ENCODE measurements around the gene DCTN2.
"Not testable (repeated sequence)": the region's sequence is repeated elsewhere in the genome, so short reads cannot be mapped to it uniquely, and the experiment has no call there.

Gene DCTN2

DNA sequence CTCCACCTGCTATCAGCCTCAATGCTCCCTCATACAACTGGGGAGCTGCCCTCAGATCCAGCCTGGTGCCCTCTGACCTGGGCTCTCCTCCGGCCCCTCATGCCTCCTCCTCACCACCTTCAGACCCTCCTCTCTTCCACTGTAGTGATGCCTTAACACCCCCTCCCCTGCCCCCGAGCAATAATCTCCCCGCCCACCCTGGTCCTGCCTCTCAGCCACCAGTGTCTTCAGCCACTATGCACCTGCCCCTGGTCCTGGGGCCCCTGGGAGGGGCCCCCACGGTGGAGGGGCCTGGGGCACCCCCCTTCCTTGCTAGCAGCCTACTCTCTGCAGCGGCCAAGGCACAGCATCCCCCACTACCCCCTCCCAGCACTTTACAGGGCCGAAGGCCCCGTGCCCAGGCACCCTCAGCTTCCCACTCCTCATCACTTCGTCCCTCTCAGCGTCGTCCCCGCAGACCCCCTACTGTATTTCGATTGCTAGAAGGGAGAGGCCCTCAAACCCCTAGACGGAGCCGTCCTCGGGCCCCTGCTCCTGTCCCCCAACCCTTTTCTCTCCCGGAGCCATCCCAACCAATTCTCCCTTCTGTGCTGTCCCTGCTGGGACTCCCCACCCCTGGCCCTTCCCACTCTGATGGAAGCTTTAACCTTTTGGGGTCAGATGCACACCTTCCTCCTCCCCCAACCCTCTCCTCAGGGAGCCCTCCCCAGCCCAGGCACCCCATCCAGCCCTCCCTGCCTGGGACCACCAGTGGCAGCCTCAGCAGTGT is 21.2 kb downstream of the DCTN2 start:
- no peak for DNase-seq

DNA sequence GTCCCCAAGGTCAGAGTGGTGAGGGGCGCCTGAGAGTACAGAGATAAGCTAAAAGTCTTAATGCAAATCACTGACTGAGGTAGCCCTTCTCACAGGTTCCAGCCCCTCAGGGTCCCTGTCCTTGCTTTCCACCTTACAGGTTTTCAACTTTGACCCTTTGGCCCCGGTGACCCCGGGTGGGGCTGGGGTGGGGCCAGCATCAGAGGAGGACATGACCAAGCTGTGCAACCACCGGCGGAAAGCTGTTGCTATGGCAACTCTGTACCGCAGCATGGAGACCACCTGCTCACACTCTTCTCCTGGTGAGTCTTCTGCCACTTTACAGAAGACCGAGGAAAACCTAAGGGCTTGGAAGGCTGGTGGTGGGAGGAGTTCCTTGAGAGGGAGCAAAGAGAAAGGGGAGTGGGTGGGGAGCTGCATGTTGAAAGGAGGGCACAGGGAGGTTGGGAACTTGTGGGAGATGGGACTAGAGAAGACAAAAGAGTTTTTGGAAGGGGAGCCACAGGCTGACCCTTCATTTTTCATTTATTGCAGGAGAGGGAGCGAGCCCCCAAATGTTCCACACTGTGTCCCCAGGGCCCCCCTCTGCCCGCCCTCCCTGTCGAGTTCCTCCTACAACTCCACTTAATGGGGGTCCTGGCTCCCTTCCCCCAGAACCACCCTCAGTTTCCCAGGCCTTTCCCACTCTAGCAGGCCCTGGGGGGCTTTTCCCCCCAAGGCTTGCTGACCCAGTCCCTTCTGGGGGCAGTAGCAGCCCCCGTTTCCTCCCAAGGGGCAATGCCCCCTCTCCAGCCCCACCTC is 22.0 kb downstream of the DCTN2 start:
- no peak for DNase-seq

DNA sequence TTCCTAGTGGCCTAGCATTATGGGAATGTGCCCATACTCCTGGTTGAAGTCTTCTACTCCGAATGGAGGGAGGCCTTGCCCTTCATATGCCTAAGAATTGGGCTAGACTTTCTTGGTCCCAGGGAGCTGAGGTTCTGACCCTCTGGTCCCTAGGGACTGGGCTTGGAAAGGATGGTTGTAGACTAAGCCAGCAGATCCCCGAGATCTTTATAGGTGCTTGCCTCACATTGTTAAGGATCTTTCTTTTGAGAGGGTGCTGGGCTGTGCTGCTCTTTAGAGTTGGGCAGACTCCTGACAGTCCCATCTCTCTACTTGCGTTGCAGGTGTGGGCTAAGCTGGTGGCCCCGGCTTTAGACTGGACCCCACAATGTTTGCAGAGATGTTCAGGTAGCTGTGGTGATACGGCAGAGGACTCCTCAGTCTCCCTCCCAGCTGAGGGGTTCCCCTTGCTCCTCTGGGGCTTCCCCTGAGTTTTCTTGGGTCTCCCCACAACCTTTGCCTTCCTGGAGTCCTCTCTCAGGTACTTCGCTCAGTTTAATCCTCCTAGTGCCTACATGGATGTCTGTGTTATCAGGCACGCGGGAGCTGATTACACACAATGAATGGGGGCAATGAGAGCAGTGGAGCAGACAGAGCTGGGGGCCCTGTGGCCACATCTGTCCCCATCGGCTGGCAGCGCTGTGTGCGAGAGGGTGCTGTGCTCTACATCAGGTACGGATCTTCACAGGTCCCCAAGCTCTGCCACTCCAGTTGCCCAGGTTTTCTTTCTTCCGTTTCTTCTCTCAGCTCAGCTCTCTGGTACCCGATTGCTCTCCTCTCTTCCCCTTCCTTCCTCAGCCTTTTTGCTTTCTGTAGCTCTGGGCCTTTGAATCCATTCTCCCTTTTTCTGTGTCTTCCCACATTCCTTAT is 23.0 kb downstream of the DCTN2 start:
- DNase-seq = no peak

DNA sequence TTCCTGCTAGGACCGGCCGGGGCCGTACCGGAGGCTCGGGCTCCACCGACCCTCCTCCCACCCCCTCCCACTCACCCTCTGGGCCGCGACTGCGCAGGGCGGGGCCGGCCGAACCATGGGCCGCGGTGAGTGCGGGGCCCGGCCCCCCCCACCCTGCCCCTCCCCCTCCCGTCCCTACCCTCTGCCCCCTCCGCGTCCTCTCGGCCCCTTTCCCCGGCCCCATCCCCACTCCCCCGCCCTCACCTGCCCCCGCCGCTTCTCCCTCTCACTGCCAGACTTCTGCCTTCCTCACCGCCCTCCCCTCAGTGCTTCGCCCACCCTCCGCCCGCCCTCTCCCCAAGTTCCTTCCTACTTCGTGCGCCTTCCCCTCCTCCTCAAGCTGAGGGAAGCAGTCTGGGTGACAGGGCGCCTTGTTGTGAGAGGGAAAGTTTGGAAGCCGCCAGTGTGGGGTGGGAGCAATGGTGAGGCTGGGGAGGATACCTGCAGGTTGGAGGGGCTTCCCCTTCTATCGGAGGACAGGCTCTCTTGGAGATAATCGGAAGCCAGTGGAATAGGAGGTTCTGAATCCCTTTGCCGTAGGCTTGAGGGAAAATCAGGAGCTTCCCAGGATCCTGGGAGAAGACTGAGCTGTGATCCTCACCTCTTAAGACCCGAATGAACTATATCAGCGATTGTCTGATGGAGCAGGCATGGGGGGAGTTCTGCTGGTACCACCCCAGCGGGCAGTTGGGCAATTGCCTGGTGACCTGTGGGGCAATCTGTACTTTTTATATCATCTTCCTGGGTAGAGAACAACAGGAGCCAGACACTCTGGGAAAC is 23.9 kb downstream of the DCTN2 start:
- peak; percentile 21 for DNase-seq

DNA sequence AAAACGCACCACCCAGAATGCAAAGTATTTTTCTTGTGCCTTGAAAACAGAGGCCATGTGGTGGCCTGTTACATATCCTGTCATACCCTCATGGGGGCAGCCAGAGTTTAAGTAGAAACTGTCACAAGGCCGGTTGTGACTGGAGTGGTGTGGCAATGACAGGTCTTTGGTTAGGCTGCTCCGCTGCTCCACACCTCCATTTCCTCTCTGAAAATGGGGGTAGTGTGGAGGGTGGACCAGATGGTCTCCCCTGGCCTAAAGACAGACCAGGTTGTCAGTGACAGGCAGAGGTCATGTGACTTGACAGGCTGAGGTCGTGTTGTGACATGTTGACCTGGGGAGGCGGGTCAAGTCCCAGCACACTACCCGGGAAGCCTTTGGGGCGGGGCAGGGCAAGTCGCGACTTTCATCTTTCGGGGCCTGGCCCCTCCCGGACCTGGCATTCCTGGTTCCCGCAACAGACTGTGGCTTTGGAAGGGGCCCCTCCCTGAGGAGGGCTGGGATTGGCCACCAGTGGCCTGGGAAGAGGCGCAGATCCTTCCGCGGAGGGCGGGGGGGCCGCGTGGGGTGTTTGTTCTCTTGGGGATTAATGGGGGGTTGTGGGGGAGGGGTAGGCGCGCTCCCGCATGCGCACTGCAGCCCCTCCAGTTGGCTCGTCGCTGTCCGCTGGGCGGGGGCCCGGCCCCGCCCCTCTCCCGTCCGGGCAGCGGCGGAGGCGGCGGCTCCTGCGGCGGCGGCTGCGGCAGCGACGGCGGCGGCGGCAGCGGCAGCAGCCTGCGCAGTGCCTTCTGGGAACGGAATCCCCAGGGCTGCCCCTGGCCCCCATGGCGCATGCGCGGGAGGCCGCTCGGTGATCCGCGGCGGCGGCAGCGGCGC is 24.7 kb downstream of the DCTN2 start, which contains the start of gene MBD6:
Gene MBD6, plus strand, starts transcription at position 814 of the 876 bp plus-strand sequence. CDS start 1,480 bp downstream, outside the sequence.
- DNase-seq = peak; percentile 86

DNA sequence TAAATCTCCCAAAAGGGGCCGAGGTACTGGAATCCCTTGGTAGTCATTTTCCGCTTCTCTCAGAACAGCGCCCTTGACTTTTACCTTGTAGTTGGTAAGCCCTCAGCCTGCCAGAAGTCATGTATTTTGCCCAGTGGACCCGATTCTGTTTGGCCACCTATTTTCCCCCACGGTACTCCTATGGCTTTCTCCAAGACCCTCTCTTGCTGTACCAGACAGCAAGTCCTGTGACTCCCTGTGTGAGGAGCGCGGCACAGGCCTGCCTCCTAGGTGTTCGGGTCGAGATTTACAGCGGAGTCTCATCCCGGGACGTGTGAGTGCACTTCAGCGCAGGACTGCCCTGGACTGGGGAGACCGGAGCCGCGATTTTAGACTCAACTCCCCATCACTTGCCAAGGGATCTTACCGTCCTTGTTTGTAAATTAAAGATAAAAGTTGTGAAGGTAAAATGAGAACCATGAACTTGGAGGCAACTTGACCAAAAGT is 25.4 kb downstream of the DCTN2 start:
- DNase-seq = no peak

DNA sequence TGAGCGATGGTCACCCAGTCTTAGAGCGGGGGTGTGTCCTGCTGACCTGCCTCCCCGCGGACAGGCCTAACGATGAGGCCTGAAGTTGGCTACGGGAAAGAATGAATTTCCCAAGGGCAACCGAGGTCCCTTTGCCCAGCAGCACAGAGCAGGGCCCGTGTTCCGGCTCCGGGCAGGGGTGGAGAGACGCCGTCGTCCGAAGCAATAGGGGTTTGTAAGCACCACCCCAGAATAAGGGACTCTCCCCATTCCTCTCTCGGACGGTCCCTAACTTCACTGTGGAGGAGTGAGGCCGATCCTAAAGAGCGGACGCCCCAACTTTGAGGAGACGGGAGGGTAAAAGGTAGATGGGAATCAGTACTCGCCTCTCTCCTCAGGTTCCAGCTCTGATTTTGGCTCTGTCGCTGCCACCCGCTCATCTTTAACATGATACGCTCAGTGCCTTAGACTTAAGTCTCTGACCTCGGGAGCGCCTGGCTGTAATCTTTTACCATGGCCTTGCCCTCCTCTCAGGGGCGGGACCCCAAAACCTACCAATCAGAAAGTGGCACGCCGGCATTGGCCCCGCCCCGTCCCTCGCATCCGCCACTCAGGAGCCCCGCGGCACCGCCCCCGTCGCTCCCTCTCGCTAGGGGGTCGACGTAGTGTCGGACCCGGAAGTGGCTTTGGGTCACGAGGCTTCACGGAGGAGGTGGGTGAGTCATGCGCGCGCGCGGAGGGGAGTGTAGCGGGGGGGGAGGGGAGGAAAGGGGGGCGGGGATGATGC is 26.8 kb downstream of the DCTN2 start, which contains the start of gene DDIT3:
Gene DDIT3, minus strand, starts transcription at position 462 of the 766 bp plus-strand sequence. CDS start 3,108 bp downstream, outside the sequence.
- peak; percentile 91 for DNase-seq

DNA sequence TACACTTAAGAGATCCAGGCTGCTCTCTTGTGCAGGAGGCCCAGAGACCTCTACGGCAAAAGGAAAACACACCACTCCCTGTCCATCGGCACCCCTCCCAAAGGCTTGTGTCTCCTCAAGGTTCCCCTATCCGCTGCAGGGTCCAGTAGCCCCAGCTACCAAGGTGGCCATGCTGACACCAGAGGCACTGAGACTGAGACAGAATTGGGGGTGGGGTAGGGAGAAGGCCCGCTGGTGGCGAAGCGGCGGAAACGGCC is 27.3 kb downstream of the DCTN2 start:
- no peak for DNase-seq

DNA sequence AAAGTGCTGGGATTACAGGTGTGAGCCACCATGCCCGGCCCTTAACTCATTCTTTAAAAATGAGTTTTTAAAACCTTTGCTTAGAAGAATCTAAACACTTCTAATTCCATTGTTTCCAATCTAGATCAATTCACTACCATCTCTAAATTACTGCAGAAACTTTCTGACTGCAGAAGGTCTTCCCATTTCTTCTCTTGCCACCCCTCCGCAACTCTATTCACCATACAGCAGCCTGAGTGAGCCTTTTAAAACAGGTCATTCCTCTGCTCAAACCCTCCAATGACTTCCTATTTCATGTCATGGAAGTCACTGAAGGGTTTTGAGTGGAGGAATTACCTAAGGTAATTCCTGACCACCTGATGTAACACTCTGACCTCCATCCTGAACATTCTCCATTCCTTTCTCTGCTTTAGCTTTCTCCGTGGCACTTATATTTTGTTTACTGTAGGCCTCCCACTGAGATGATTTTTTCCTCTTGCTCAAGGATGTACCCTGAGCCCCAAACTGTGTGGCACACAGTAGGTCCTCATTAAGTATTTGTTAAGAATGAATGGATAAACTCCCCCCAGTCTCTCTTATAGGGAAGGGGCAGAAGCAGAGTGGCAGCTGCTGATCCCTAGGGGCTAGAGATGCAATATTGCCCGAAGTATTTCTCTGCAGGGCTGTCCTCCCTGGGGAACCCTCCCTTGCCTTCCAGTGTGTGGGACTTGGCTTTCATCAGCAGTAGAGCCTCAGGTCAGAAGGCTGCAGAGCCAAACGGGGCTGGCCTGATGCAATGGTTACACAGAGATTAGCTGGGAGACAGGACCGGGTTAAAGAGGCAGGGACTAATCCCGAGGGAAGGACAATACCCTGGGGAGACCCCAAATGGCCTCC is 27.8 kb downstream of the DCTN2 start:
- DNase-seq = no peak

DNA sequence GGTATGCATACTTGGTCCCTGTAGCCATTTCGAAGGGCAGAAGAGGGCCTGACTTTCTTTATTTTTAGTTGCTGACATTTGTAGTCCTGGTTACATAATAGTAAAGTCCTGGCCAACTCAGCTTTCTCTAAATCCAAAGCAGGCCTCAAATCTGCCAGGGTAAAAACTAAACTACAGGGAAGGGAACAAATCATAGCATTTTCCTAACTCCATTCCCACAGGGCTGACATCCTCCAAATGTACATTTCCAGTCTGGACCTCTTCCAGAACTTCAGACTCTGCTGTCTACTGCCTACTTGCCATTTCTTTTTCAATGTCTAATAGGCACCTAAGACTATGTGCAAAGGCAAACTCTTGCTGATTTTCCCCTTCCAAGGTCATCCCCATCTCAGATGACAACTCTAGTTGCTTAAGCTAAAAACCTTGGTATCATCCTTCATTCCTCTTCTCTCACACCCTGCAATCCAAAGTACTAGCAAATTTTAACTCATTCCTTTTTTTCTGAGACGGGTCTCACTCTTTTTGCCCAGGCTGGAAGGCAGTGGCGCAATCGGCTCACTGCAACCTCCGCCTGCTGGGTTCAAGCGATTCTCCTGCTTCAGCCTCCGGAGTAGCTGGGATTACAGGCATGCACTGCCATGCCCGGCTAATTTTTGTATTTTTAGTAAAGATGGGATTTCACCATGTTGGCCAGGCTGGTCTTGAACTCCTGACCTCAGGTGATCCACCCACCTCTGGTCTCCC is 28.6 kb downstream of the DCTN2 start:
- no peak for DNase-seq

DNA sequence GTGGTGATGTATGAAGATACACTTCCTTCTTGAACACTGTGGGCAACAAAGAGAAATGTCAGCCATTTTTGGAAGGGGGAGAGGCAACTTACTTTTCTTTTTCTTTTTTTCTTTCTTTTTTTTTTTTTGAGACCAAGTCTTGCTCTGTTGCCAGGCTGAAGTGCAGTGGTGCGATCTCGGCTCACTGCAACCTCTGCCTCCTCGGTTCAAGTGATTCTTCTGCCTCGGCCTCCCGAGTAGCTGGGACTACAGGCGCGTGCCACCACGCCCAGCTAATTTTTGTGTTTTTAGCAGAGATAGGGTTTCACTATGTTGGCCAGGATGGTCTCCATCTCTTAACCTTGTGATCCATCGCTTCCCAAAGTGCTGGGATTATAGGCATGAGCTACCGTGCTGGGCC is 29.3 kb downstream of the DCTN2 start:
- DNase-seq = not testable (repeated sequence)

DNA sequence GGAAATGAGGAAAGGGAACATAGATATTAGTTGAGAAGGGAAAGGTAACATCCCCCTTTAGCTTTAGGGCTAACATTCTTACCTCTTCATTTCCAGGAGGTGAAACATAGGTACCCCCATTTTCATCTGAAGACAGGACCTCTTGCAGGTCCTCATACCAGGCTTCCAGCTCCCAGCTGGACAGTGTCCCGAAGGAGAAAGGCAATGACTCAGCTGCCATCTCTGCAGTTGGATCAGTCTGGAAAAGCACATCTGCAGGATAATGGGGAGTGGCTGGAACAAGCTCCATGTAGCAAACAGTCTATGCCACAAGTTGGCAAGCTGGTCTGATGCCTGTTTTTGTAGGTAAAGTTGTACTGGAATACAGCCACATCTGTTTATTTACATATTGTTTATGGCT is 29.8 kb downstream of the DCTN2 start:
- no peak for DNase-seq

DNA sequence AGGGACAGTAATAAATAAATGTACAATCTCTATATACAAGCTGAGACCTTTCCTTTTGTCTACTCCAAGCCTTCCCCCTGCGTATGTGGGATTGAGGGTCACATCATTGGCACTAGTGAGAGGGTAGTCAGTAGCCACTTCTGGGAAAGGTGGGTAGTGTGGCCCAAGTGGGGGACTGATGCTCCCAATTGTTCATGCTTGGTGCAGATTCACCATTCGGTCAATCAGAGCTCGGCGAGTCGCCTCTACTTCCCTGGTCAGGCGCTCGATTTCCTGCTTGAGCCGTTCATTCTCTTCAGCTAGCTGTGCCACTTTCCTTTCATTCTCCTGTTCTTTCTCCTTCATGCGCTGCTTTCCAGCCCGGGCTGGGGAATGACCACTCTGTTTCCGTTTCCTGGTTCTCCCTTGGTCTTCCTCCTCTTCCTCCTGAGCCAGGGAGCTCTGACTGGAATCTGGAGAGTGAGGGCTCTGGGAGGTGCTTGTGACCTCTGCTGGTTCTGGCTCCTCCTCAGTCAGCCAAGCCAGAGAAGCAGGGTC is 30.3 kb downstream of the DCTN2 start:
- DNase-seq = no peak

DNA sequence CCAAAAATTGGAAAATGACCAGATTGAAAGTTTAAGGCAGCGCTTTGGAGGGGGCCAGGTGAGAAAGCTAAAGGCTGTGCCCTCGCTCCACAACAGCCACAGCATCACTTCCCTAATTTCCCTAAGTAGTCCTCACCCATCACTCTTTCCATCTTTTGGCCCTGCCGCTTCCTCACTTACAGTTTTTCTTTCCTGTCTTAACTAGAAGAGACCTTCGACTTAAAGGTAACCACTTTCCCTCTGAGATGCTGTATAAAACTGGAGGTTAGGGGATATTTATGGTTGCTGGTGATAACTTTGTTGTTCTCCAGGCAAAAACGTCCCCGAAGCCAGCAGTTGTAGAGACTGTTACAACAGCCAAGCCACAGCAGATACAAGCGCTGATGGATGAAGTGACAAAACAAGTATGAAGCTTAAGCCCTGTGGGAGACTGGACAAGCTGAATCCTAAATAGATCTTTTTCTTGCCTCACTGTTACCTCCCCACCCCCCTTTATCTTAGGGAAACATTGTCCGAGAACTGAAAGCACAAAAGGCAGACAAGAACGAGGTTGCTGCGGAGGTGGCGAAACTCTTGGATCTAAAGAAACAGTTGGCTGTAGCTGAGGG is 31.0 kb downstream of the DCTN2 start:
- DNase-seq = no peak

DNA sequence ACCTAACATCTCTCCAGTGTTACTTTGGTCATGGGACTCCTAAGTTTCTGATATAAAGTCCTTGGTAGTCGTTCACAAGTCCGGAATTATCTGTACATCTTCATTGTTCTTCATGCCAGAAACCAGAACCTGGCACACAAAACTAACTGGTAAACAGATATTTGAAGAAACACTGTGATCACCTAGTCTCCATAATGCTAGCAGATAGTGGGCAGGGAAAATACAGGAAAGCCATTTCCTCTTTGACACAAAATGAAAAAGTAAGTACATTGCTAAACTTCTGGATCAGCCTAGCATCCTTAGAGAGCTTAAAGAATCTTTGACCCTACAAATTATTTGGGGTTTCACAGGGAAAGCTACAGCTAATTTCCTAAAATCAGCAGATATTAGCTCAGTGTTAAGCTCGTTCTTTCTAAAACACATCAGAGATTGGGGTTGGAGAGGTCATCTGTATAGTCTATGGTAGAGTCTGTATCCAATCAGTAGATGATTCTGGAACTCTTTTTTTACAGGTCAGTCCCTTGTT is 31.5 kb downstream of the DCTN2 start:
- DNase-seq = no peak

DNA sequence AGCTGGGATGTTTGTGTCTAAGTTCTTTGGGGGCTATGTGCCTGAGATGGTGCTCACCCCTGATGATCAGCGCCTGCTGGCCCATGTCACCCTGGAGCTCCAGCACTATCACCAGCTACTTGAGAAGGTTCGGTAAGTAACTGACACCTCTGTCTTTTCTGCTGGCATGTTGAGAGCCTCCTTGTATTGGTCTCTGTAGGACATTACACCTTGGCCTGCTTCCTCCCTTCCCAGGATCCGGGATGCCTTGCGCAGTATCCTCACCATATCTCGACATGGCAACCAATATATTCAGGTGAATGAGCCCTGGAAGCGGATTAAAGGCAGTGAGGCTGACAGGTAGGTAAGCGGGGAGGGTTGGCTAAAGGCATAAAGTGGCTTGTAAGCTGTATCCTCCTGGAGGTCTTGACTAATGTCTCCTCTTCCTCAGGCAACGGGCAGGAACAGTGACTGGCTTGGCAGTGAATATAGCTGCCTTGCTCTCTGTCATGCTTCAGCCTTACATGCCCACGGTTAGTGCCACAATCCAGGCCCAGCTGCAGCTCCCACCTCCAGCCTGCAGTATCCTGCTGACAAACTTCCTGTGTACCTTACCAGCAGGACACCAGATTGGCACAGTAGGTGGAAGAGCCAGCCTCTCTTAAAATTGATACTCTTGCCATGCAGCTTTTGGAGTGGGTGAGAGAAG is 32.1 kb downstream of the DCTN2 start:
- no peak for DNase-seq

DNA sequence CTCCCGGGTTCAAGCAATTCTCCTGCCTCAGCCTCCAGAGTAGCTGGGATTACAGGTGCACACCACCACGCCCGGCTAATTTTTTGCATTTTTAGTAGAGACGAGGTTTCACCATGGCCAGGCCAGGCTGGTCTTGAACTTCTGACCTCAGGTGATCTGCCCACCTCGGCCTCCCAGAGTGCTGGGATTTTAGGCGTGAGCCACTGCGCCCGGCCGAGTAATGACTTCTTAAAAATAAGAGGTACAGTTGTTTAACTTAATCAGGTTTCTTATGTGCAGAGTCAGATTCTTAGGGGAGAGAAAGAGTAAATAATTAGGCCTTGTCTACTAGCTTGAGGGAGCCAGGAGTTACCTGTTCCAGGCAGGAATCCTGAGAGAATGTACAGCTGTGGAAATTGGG is 32.7 kb downstream of the DCTN2 start:
- not testable (repeated sequence) for DNase-seq

Measured in NCI-H2227 treated with DMSO at 0.1 percent for 48 hours (cell line).